GM10266 (cell line): ENCODE measurements around the gene SLC28A3.
"Not testable (repeated sequence)": the region's sequence is repeated elsewhere in the genome, so short reads cannot be mapped to it uniquely, and the experiment has no call there.

ENCODE experiments used
- DNase-seq: peaks from one replicate; pipeline ENCODE4 v3.0.0; 2012; ENCODE audit errors: extremely low spot score
- CTCF ChIP-seq: IDR thresholded peaks from 2 replicates; pipeline ENCODE4 v1.5.1; 2012; ENCODE audit warnings: mild to moderate bottlenecking, low read depth; ENCODE audit not compliant: control insufficient read depth, insufficient read depth; ENCODE audit errors: missing control alignments

SLC28A3 gene

GRCh38 chr9:84340535-84340934 lies at the start of gene SLC28A3:
Gene SLC28A3, minus strand, starts transcription at chr9:84340758. Its CDS starts 125 bp downstream, at chr9:84340633.
- TF ChIP-seq CTCF, result no peak
- DNase-seq, result no peak

GRCh38 chr9:84390254-84390653 lies 49.7 kb upstream of the SLC28A3 start:
- not testable (repeated sequence) for DNase-seq

DNA sequence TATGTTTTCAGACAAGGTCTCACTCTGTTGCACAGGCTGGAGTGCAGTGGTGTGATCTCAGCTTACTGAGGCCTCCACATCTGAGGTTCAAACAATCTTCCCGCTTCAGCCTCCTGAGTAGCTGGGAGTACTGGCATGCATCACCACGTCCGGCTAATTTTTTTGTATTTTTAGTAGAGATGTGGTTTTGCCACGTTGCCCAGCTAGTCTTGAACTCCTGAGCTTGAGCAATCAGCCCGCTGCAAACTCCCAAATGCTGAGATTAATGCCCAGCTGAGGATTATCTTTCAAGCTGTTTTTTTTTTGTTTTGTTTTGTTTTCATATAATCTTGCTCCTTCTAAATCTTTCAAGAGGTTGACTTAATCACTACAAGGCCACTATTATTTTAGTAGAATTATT lies 47.3 kb upstream of the SLC28A3 start:
- no peak for TF ChIP-seq CTCF
- no peak for DNase-seq

DNA sequence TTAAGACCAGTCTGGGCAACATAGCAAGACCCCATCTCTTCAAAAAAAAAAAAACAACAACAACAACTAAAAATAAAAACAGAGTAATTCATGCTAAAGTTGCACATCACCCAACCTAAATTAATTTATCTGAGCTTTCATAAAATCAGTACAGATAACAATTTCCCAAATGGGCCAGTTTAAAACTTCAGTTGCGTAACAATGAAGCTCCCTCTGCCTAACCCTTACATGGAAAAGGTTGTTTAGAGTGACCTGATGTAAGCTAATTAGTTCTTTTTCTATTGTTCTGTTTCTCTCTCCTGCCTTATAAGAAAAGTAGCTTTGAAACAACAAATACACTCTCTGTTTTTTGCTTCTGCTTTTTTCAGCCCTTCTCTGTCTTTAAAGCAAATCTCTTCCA lies 46.2 kb upstream of the SLC28A3 start:
- DNase-seq, result no peak

GRCh38 chr9:84385386-84386040 lies 45.0 kb upstream of the SLC28A3 start:
- DNase-seq, result no peak
- TF ChIP-seq CTCF, result no peak

More for the DNA sequence above, 46.2 kb upstream of the SLC28A3 start:
- TF ChIP-seq CTCF, result no peak

- no peak for TF ChIP-seq CTCF
- DNase-seq, result no peak
These were observed 44.1 kb upstream of the SLC28A3 start for GRCh38 chr9:84384617-84385016.

- TF ChIP-seq CTCF, result no peak
- DNase-seq, result no peak
These were observed 42.6 kb upstream of the SLC28A3 start for GRCh38 chr9:84383178-84383577.

DNA sequence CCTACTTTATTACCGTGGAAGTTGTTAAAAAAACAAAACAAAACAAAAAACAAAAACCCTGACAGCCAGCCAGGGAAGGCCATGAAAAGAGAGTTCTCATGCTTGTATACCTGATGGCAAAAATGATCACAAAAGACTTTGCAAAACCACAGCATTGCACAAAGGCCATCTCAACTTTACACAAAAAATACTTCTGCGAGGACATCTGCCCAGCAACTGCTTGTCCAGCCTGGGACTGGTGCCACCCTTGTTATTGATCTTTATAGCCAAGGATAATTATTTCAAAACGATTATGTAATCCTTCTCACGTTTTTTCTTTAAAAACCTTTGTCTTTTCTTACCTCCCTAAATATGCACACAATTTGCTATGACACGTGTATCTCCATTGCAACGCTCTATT lies 42.2 kb upstream of the SLC28A3 start:
- no peak for DNase-seq
- TF ChIP-seq CTCF, result no peak
